GM19468 (cell line): ENCODE results near the gene ATP2B1.
A peak's percentile ranks its signal among the peaks of the same experiment; 100 is the strongest.
"Not testable (repeated sequence)": the region's sequence is repeated elsewhere in the genome, so short reads cannot be mapped to it uniquely, and the experiment has no call there.

Source experiments
- ATAC-seq: cut with Tn5 transposase; IDR thresholded peaks from one replicate; pipeline ENCODE4 v1.9.1; 2021; ENCODE audit warnings: mild to moderate bottlenecking, moderate library complexity, moderate number of reproducible peaks; ENCODE audit not compliant: unreplicated experiment; ENCODE audit errors: extremely low read depth

The ATP2B1 gene

GRCh38 chr12:89717759-89718523, 9.3 kb upstream of the ATP2B1 start:
- ATAC-seq = no peak

GRCh38 chr12:89712706-89713105, 4.1 kb upstream of the ATP2B1 start:
- ATAC-seq = no peak

- ATAC-seq = no peak
Measured at GRCh38 chr12:89710873-89711750, 2.5 kb upstream of the ATP2B1 start.

GRCh38 chr12:89709995-89710872, 1.6 kb upstream of the ATP2B1 start:
- no peak for ATAC-seq

- peak; percentile 54 for ATAC-seq
Measured at GRCh38 chr12:89709157-89709994, 738 bp upstream of the ATP2B1 start.

DNA sequence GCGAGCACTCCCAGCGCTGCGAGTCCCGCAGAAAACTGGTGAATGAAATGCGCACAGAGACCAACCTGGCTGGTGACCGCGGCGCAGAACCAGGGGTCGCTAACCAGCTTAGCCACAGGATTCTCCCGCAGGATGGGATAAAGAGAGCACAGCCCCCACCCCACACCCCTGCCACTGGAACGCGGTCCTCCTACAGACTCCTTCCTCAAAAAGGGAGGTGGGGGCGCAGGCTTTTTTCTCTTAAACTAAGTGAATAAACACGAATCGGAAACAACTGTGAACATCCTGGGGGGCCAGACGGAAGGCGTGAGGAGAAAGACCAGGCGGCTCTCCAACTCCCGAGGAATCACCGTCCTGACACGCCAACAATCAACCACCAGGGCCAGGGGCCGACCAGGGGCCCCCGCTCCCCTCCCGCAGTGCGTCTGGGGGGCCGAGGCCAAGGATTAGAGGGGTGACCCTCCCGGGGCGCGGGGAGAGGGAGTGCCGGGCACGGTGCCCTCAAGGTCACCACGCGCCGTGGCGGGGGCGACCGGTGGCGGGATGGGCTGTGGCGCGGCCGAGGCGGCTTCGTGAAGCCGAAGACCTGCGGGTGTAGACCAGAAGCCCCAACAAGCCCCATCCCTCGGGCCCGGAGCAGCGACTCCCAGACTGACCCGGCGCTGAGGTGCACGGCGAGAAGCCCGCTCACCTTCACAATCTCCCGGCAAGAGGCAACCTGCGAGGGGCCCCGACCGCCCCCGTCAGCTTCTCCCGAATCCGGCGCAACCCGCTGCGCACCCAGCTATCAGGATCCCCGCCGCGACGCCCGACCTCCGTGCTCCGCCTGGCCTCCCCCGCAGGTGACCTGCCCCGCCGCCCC, 704 bp downstream of the ATP2B1 start:
- no peak for ATAC-seq

DNA sequence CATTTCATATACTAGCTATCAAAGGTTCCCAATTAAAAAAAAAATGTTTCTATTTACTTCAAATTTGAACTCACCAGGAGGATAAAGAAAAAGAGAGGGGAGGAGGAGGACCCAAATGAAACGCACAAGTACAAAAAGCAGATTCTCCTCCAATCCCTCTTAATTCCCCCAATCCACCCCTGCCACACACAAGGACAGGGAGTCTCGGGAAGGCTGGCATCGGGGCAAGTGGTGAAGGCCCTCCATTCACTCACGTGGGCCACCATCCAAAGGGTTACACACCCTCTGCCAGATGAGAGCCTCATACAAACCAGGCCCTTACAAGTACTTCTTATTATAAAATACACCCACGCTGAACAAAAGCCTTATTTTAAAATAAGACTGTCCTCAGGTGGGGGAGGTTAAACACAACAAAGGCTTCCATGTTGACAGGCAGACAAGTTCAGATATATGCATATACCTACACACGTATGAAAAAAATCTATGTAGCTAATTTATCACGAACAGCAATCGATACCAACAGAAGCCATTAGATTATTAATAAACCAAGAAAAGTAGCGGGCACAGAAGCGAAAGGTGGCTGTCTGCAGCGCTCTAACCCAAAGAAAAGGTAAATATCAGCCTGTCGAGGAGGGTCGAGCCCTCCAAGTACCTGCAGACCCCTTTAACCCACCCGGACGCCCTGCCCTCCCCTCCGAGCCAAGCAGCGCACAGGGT, 1.5 kb downstream of the ATP2B1 start:
- no peak for ATAC-seq

DNA sequence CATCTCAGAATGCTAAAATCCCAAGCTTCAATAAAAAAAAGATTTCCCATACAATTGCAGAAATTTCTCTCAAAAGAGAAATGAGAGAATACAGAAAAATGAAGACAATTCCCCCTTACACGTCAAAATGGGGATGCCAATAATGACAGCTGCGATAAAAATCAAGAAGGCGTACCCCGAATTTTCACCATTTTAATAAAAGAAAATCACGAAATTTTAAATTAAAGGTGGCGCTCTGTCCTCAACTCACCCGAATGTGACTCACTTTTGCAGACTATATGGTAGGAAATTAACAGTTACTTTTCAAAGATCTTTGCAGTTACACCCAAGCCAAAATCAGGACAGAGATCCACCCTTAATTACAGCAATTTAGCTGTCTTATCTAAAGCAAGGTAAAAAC, 2.1 kb downstream of the ATP2B1 start:
- no peak for ATAC-seq

DNA sequence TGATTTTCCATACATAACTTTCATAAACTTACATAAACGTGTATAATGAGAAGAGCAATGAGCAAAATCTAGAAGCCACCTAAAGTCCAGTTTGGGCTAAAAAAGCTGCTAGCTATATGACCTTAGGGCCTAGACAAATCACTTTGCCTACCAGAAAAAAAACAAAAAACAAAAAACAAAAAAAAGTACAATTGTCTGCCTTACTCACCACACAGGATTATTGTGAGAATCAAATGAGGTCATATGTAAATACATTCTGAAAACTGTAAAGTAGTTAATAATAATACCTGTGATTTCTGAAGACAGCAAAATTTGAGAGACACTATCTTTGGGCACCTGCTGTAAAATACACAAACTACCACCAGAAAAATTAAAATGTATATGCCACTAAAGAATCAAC, 4.2 kb downstream of the ATP2B1 start:
- ATAC-seq = no peak

DNA sequence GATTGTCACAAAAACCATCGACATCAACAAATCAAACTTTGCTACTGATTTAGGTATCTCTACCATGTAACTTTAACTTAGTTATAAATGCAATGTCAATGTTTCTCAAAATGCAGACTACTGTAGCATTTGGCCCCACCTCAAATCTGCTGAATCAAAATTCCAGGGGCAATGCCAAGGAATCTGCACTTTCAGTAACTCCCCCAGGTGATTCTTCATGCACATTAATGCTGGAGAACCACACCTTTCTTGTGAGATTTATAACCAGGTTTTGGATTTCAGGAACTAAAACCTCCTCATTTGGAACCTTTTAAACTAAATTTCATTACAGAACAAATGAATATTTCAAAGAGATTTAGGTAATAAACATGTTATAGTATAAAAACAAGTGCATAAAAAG, 4.9 kb downstream of the ATP2B1 start:
- no peak for ATAC-seq

- ATAC-seq = no peak
Measured at GRCh38 chr12:89702503-89702902, 6.1 kb downstream of the ATP2B1 start.

GRCh38 chr12:89701606-89702206, 6.9 kb downstream of the ATP2B1 start:
- no peak for ATAC-seq

DNA sequence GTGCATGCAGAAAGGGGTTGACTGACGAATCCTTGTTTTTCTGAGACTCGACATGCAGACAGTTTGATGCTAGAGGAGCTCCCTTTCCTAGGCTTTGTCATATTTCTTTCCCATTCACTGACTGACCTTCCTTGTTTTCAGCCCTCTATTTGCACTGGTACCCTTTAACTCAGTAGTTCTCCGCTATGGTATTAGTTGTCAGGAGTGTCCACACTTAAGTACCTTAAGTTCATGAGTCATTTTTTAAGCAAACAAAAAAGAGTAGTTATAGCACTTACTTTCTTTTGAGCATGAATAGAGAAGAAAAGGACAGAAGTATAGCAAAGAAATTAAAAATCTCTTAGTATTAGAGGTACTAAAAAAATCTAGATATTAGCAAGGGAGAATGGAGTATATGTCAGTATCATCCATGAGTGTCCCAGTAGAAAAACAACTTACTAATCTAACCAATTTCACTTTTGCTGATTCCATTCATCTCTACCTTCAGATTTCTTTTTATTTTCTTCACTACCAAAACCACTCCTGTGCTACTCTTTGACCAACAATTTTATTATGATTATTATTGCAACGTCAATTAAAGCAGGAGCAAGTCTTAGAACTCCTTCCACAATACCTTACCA, 8.3 kb downstream of the ATP2B1 start:
- no peak for ATAC-seq

DNA sequence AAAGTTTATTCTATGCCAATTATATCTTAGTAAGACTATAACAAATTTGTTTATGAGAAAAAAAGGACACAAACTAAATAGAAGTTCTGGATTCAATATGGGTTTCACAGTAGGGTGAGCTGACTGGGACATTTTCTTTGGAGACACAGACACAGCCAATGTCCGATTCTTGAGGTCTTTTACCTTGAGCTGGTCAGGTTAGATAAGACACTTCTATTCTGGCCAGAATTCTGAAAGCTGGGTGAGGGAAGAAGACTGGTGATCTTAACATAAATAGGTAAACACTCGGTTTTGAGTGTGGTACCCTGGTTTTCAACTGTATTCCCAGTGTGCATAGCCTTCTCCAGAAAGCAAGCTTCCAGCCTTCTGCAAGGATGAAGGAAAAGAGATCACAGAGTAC, 10.0 kb downstream of the ATP2B1 start:
- ATAC-seq = no peak

- ATAC-seq = not testable (repeated sequence)
Measured at GRCh38 chr12:89697728-89698127, 10.9 kb downstream of the ATP2B1 start.

GRCh38 chr12:89697296-89697695, 11.3 kb downstream of the ATP2B1 start:
- no peak for ATAC-seq

DNA sequence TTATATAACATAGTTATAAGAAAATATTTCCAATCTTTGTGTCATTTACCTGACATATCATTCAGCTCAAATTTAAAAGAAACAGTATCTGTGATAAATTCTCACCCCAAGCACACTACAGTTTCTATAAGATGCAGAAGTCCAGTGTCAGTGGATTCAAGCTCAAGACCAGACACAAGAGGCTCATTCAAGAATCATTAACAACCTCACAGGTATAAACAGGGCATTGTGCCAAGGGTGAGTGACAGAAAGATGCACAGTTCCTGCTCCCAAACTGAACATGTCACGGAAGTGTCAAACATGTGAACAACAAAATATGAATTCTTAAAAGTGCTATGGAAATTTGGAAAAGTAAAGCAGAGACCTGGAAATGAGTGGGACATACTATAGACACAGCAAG, 12.8 kb downstream of the ATP2B1 start:
- peak; percentile 28 for ATAC-seq
